HepG2 (cell line): ENCODE data around the gene ZNF71. TPM values are rescaled to one million over a fixed set of nuclear protein-coding genes. Genes with fewer than 3 reads are reported as not detected.

ENCODE experiments used
- DMAP1 ChIP-seq: IDR thresholded peaks from 2 replicates; pipeline ENCODE4 v1.6.1; 2016
- FOSL1 ChIP-seq: sonication (generic); formaldehyde crosslinking; IDR thresholded peaks from 2 replicates; pipeline ENCODE4 v1.9.0; 2021; ENCODE audit warnings: missing genetic modification reagents, borderline replicate concordance
- GATAD1 ChIP-seq: IDR thresholded peaks from 2 replicates; pipeline ENCODE4 v1.6.1; 2016; ENCODE audit warnings: missing genetic modification reagents, missing compliant biosample characterization
- IRX3 ChIP-seq: sonication (generic); formaldehyde crosslinking; IDR thresholded peaks from 2 replicates; pipeline ENCODE4 v1.8.1; 2023; ENCODE audit warnings: mild to moderate bottlenecking, low read depth, missing genetic modification reagents, borderline replicate concordance
- KLF9 ChIP-seq: IDR thresholded peaks from 2 replicates; pipeline ENCODE4 v1.6.1; 2016; ENCODE audit warnings: low read depth
- PHF21A ChIP-seq: sonication (generic); formaldehyde crosslinking; IDR thresholded peaks from 2 replicates; pipeline ENCODE4 v1.5.0; 2020; ENCODE audit warnings: mild to moderate bottlenecking, missing genetic modification reagents
- POLR2G ChIP-seq: fragments of 200-400 bp; formaldehyde crosslinking; IDR thresholded peaks from 2 replicates; pipeline ENCODE4 v1.6.1; 2018; ENCODE audit warnings: mild to moderate bottlenecking, low read depth, low read length, moderate library complexity
- SIN3A ChIP-seq: IDR thresholded peaks from 2 replicates; pipeline ENCODE4 v1.6.1; 2011; ENCODE audit warnings: low read depth, mild to moderate bottlenecking, control low read depth, low read length, borderline replicate concordance
- SKIL ChIP-seq: sonication (generic); formaldehyde crosslinking; IDR thresholded peaks from 2 replicates; pipeline ENCODE4 v1.8.0; 2022; ENCODE audit warnings: missing genetic modification reagents, mild to moderate bottlenecking, moderate library complexity, borderline replicate concordance
- ZEB1 ChIP-seq: IDR thresholded peaks from 2 replicates; pipeline ENCODE4 v1.6.1; 2012; ENCODE audit warnings: mild to moderate bottlenecking, low read depth, inconsistent platforms; ENCODE audit not compliant: insufficient replicate concordance
- ZFP1 ChIP-seq: IDR thresholded peaks from 2 replicates; pipeline ENCODE4 v1.6.1; 2016
- ZFP36 ChIP-seq: fragments of 150-350 bp; IDR thresholded peaks from 2 replicates; pipeline ENCODE4 v1.6.1; 2018; ENCODE audit warnings: borderline replicate concordance, low read length, low read depth; ENCODE audit not compliant: partially characterized antibody
- ZNF205 ChIP-seq: IDR thresholded peaks from 2 replicates; pipeline ENCODE4 v1.6.1; 2018; ENCODE audit warnings: missing biosample characterization, missing genetic modification reagents
- ZNF530 ChIP-seq: sonication (generic); formaldehyde crosslinking; IDR thresholded peaks from 2 replicates; pipeline ENCODE4 v1.5.0; 2020; ENCODE audit warnings: low read depth, mild to moderate bottlenecking, missing genetic modification reagents
- ZNF557 ChIP-seq: sonication (generic); formaldehyde crosslinking; IDR thresholded peaks from 2 replicates; pipeline ENCODE4 v1.4.0; 2020; ENCODE audit warnings: missing genetic modification reagents
- ZNF784 ChIP-seq: sonication (generic); formaldehyde crosslinking; IDR thresholded peaks from 2 replicates; pipeline ENCODE4 v1.5.1; 2020; ENCODE audit warnings: missing genetic modification reagents, mild to moderate bottlenecking, borderline replicate concordance
- polyA plus RNA-seq, 8 experiments: library from polyadenylated mRNA; depleted of rRNA in 3 of 8; stranded (reverse) in 7 of 8; unstranded in 1 of 8; fragments of >200 nt; fragmentation: Illumina TruSeq in 4 of 8; extraction: Trizol in 4 of 8; gene quantifications; 2 replicates each; pipeline versions ENCODE4 v1.2.1 to v1.2.3, GENCODE V29; 2011 to 2016; ENCODE audit warnings: low read depth in 4 of 8, missing spikeins in 1 of 8, mixed read lengths in 1 of 8; ENCODE audit not compliant: insufficient read depth in 1 of 8
- total RNA-seq, 5 experiments: library from RNA; depleted of rRNA; stranded (reverse); fragments of >200 nt; fragmentation: Illumina TruSeq; extraction: Trizol; gene quantifications; 2 replicates each; pipeline ENCODE4 v1.2.3, GENCODE V29; 2016; ENCODE audit warnings: low read depth in 1 of 5
- TF ChIP-seq, protein P1 (sequence below): sonication (generic); formaldehyde crosslinking; IDR thresholded peaks from 2 replicates; pipeline ENCODE4 v1.9.0; 2021; ENCODE audit warnings: missing genetic modification reagents, borderline replicate concordance
- TF ChIP-seq, protein P2 (sequence below): sonication (generic); formaldehyde crosslinking; IDR thresholded peaks from 2 replicates; pipeline ENCODE4 v1.4.0; 2020; ENCODE audit warnings: missing genetic modification reagents, mild to moderate bottlenecking, borderline replicate concordance
- TF ChIP-seq, protein P3 (sequence below): fragments of 450-650 bp; IDR thresholded peaks from 2 replicates; pipeline ENCODE4 v1.6.1; 2017; ENCODE audit warnings: mild to moderate bottlenecking

Gene ZNF71
- total and polyA plus RNA-seq, 2 of the 13 experiments (the other 11 are each of a cell fraction or from before 2014, with no cell fraction given), result 2.2 to 4.4 TPM

- TF ChIP-seq ZNF530 (CRISPR knock-in tag), result no peak
- TF ChIP-seq IRX3 (CRISPR knock-in tag), result 0 out of 2 replicates have a peak, but pooled peaks have one; percentile 61
- no peak for TF ChIP-seq ZNF557 (CRISPR knock-in tag)
- TF ChIP-seq DMAP1, result no peak
- no peak for TF ChIP-seq ZEB1
- no peak for TF ChIP-seq ZFP36
- TF ChIP-seq GATAD1, result 0 out of 2 replicates have a peak, but pooled peaks have one; percentile 18
- TF ChIP-seq FOSL1 (CRISPR knock-in tag), result no peak
- TF ChIP-seq ZFP1 (CRISPR knock-in tag), result no peak
- peak; percentile 60 for TF ChIP-seq POLR2G
- peak; percentile 91 for TF ChIP-seq ZNF784
- peak; percentile 10; the same call in 1 of the 2 replicates for TF ChIP-seq SKIL
- no peak for TF ChIP-seq PHF21A (CRISPR knock-in tag)
- TF ChIP-seq ZNF205, result no peak
- TF ChIP-seq, protein P1, sequence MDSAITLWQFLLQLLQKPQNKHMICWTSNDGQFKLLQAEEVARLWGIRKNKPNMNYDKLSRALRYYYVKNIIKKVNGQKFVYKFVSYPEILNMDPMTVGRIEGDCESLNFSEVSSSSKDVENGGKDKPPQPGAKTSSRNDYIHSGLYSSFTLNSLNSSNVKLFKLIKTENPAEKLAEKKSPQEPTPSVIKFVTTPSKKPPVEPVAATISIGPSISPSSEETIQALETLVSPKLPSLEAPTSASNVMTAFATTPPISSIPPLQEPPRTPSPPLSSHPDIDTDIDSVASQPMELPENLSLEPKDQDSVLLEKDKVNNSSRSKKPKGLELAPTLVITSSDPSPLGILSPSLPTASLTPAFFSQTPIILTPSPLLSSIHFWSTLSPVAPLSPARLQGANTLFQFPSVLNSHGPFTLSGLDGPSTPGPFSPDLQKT (CRISPR knock-in tag), result 0 out of 2 replicates have a peak, but pooled peaks have one; percentile 43
- TF ChIP-seq, protein P2, sequence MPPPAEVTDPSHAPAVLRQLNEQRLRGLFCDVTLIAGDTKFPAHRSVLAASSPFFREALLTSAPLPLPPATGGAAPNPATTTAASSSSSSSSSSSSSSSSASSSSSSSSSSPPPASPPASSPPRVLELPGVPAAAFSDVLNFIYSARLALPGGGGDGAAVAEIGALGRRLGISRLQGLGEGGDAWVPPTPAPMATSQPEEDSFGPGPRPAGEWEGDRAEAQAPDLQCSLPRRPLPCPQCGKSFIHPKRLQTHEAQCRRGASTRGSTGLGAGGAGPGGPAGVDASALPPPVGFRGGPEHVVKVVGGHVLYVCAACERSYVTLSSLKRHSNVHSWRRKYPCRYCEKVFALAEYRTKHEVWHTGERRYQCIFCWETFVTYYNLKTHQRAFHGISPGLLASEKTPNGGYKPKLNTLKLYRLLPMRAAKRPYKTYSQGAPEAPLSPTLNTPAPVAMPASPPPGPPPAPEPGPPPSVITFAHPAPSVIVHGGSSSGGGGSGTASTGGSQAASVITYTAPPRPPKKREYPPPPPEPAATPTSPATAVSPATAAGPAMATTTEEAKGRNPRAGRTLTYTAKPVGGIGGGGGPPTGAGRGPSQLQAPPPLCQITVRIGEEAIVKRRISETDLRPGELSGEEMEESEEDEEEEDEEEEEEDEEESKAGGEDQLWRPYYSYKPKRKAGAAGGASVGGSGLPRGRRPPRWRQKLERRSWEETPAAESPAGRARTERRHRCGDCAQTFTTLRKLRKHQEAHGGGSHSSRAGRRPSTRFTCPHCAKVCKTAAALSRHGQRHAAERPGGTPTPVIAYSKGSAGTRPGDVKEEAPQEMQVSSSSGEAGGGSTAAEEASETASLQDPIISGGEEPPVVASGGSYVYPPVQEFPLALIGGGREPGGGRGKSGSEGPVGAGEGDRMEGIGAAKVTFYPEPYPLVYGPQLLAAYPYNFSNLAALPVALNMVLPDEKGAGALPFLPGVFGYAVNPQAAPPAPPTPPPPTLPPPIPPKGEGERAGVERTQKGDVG, result no peak
- TF ChIP-seq SIN3A, result no peak
- TF ChIP-seq, protein P3, sequence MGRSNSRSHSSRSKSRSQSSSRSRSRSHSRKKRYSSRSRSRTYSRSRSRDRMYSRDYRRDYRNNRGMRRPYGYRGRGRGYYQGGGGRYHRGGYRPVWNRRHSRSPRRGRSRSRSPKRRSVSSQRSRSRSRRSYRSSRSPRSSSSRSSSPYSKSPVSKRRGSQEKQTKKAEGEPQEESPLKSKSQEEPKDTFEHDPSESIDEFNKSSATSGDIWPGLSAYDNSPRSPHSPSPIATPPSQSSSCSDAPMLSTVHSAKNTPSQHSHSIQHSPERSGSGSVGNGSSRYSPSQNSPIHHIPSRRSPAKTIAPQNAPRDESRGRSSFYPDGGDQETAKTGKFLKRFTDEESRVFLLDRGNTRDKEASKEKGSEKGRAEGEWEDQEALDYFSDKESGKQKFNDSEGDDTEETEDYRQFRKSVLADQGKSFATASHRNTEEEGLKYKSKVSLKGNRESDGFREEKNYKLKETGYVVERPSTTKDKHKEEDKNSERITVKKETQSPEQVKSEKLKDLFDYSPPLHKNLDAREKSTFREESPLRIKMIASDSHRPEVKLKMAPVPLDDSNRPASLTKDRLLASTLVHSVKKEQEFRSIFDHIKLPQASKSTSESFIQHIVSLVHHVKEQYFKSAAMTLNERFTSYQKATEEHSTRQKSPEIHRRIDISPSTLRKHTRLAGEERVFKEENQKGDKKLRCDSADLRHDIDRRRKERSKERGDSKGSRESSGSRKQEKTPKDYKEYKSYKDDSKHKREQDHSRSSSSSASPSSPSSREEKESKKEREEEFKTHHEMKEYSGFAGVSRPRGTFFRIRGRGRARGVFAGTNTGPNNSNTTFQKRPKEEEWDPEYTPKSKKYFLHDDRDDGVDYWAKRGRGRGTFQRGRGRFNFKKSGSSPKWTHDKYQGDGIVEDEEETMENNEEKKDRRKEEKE, result no peak
- no peak for TF ChIP-seq KLF9
Measured at GRCh38 chr19:56594783-56595547, at the start of gene ZNF71 (continued).
